ENCODE results near the gene AGO4.
A peak's percentile ranks its signal among the peaks of the same experiment; 100 is the strongest.
"Not testable (repeated sequence)": the region's sequence is repeated elsewhere in the genome, so short reads cannot be mapped to it uniquely, and the experiment has no call there.

Gene AGO4

GRCh38 chr1:35863881-35864625 lies 56.2 kb downstream of the AGO4 start:
- DNase-seq (ENCODE audit: low read depth in 4 of 4, low spot score in 1 of 4) = no peak

- no peak for DNase-seq (ENCODE audit: low read depth in 4 of 4, low spot score in 1 of 4)
These were observed 57.0 kb downstream of the AGO4 start for GRCh38 chr1:35864813-35865212.

GRCh38 chr1:35866991-35867390 lies 59.2 kb downstream of the AGO4 start:
- no peak for DNase-seq (ENCODE audit: low read depth in 4 of 4, low spot score in 1 of 4)

- not testable (repeated sequence) for DNase-seq (ENCODE audit: low read depth in 4 of 4, low spot score in 1 of 4)
These were observed 61.6 kb downstream of the AGO4 start for GRCh38 chr1:35869245-35869950.

- DNase-seq (ENCODE audit: low read depth in 4 of 4, low spot score in 1 of 4) = no peak
These were observed 63.0 kb downstream of the AGO4 start for GRCh38 chr1:35870651-35871309.

- DNase-seq (ENCODE audit: low read depth in 4 of 4, low spot score in 1 of 4) = no peak
These were observed 65.5 kb downstream of the AGO4 start for GRCh38 chr1:35873243-35873750.

GRCh38 chr1:35874115-35874514 lies 66.3 kb downstream of the AGO4 start:
- not testable (repeated sequence) for DNase-seq (ENCODE audit: low read depth in 4 of 4, low spot score in 1 of 4)

- no peak for DNase-seq (ENCODE audit: low read depth in 4 of 4, low spot score in 1 of 4)
These were observed 69.2 kb downstream of the AGO4 start for GRCh38 chr1:35876988-35877387.

- DNase-seq (ENCODE audit: low read depth in 4 of 4, low spot score in 1 of 4) = no peak
These were observed 74.0 kb downstream of the AGO4 start for GRCh38 chr1:35881850-35882273.

GRCh38 chr1:35882586-35882944 lies 74.7 kb downstream of the AGO4 start:
- DNase-seq (ENCODE audit: low read depth in 4 of 4, low spot score in 1 of 4) = no peak

GRCh38 chr1:35882945-35883634 lies 75.3 kb downstream of the AGO4 start, which contains the start of gene AGO1:
Gene AGO1, plus strand, starts transcription at chr1:35883209. Its CDS starts 213 bp downstream, at chr1:35883422.
- DNase-seq (ENCODE audit: low read depth in 4 of 4, low spot score in 1 of 4) = peak; percentile 90 to 96 (median 95)

GRCh38 chr1:35883635-35884101 lies 75.9 kb downstream of the AGO4 start:
- DNase-seq (ENCODE audit: low read depth in 4 of 4, low spot score in 1 of 4) = peak; percentile 3 to 44 (median 22)

- no peak for DNase-seq (ENCODE audit: low read depth in 4 of 4, low spot score in 1 of 4)
These were observed 77.1 kb downstream of the AGO4 start for GRCh38 chr1:35884934-35885333.

GRCh38 chr1:35885961-35886558 lies 78.2 kb downstream of the AGO4 start:
- DNase-seq (ENCODE audit: low read depth in 4 of 4, low spot score in 1 of 4) = no peak

- no peak for DNase-seq (ENCODE audit: low read depth in 4 of 4, low spot score in 1 of 4)
These were observed 79.0 kb downstream of the AGO4 start for GRCh38 chr1:35886577-35887431.

- DNase-seq (ENCODE audit: low read depth in 4 of 4, low spot score in 1 of 4) = no peak
These were observed 79.7 kb downstream of the AGO4 start for GRCh38 chr1:35887508-35887907.

GRCh38 chr1:35888255-35888654 lies 80.4 kb downstream of the AGO4 start:
- DNase-seq (ENCODE audit: low read depth in 4 of 4, low spot score in 1 of 4) = no peak

GRCh38 chr1:35888981-35889380 lies 81.2 kb downstream of the AGO4 start:
- not testable (repeated sequence) for DNase-seq (ENCODE audit: low read depth in 4 of 4, low spot score in 1 of 4)

GRCh38 chr1:35893051-35893879 lies 85.4 kb downstream of the AGO4 start:
- DNase-seq (ENCODE audit: low read depth in 4 of 4, low spot score in 1 of 4) = no peak

Measured in stimulated activated CD4-positive, alpha-beta T cell treated with anti-CD3 and anti-CD28 coated beads, Interleukin-1b, Interleukin-23, amount 100 ng/mL, for 24 hours (primary cell).